Measurements from ENCODE around the gene CAMK2A. TPM values are rescaled to one million over a fixed set of nuclear protein-coding genes. Genes with fewer than 3 reads are reported as not detected.

CAMK2A gene
- total and polyA plus RNA-seq, 2 donors (not counting 1 experiment from before 2014, with no cell fraction given), result 2.1 to 3.1 TPM

- Histone ChIP-seq H3K27me3 (ENCODE audit: control insufficient read depth, insufficient read depth, low read length) (no peaks in the 10 kb centered on the region), H2AFZ (ENCODE audit: low read length) (no peak overlapping the region), H3K79me2 (ENCODE audit: control insufficient read depth, insufficient read depth, low read length) (no peaks in the 10 kb centered on the region), H3K4me2 (ENCODE audit: extremely low read depth, insufficient read depth, low read length) (no peak overlapping the region), H3K27ac (ENCODE audit: insufficient read depth, low read length) (no peak overlapping the region), H3K4me3 (replicated peaks in 1 of 4; ENCODE audit: control extremely low read depth in 1 of 4, insufficient read depth in 1 of 4, low read depth in 3 of 4, low read length in 4 of 4) (no peak overlapping the region), H3K9ac (ENCODE audit: insufficient read depth, low read length) (no peak overlapping the region), H3K9me3 (ENCODE audit: control insufficient read depth, insufficient read depth, low read depth, low read length) (no peaks in the 10 kb centered on the region), H3K4me1 (ENCODE audit: control insufficient read depth, extremely low read depth, insufficient read depth, low read length) (peaks cover 3% of the 10 kb centered on the region), H3K36me3 (ENCODE audit: control insufficient read depth, insufficient read depth, low read length) (no peaks in the 10 kb centered on the region), H4K20me1 (ENCODE audit: control insufficient read depth, extremely low read depth, insufficient read depth, low read length) (no peaks in the 10 kb centered on the region)
- TF ChIP-seq CTCF (conservative IDR thresholded peaks at IDR 0.05 in 1 of 2, IDR thresholded peaks at IDR 0.05 in 1 of 2; ENCODE audit: low read depth in 1 of 2, low read length in 2 of 2), result no peak
- no peak for TF ChIP-seq EZH2 (IDR thresholded peaks at IDR 0.05; ENCODE audit: low read length, missing control alignments)
- no peak for DNase-seq (ENCODE audit: low read depth in 2 of 2)
These were observed 70.9 kb downstream of the CAMK2A start for GRCh38 chr5:150218693-150219035.

- H4K20me1 ChIP-seq (ENCODE audit: control insufficient read depth, extremely low read depth, insufficient read depth, low read length), result no peaks in the 10 kb centered on the region
- H3K9ac ChIP-seq (ENCODE audit: insufficient read depth, low read length), result no peak overlapping the region
- no peaks in the 10 kb centered on the region for H3K9me3 ChIP-seq (ENCODE audit: control insufficient read depth, insufficient read depth, low read depth, low read length)
- H3K79me2 ChIP-seq (ENCODE audit: control insufficient read depth, insufficient read depth, low read length), result no peaks in the 10 kb centered on the region
- TF ChIP-seq EZH2 (IDR thresholded peaks at IDR 0.05; ENCODE audit: low read length, missing control alignments), result no peak
- TF ChIP-seq CTCF (conservative IDR thresholded peaks at IDR 0.05 in 1 of 2, IDR thresholded peaks at IDR 0.05 in 1 of 2; ENCODE audit: low read depth in 1 of 2, low read length in 2 of 2), result peak; percentile 74 to 76
- H3K27me3 ChIP-seq (ENCODE audit: control insufficient read depth, insufficient read depth, low read length), result no peaks in the 10 kb centered on the region
- no peak overlapping the region for H2AFZ ChIP-seq (ENCODE audit: low read length)
- peak; percentile 64 to 86 for DNase-seq (ENCODE audit: low read depth in 2 of 2)
- peaks cover 5% of the 10 kb centered on the region for H3K4me1 ChIP-seq (ENCODE audit: control insufficient read depth, extremely low read depth, insufficient read depth, low read length)
- no peak overlapping the region for H3K27ac ChIP-seq (ENCODE audit: insufficient read depth, low read length)
- H3K4me2 ChIP-seq (ENCODE audit: extremely low read depth, insufficient read depth, low read length), result no peak overlapping the region
- no peaks in the 10 kb centered on the region for H3K36me3 ChIP-seq (ENCODE audit: control insufficient read depth, insufficient read depth, low read length)
- no peak overlapping the region for H3K4me3 ChIP-seq (replicated peaks in 1 of 4; ENCODE audit: control extremely low read depth in 1 of 4, insufficient read depth in 1 of 4, low read depth in 3 of 4, low read length in 4 of 4)
These were observed 71.5 kb downstream of the CAMK2A start for GRCh38 chr5:150217873-150218692.

GRCh38 chr5:150217038-150217437, 72.5 kb downstream of the CAMK2A start:
- H3K79me2 ChIP-seq (ENCODE audit: control insufficient read depth, insufficient read depth, low read length), result no peaks in the 10 kb centered on the region
- no peak overlapping the region for H3K27ac ChIP-seq (ENCODE audit: insufficient read depth, low read length)
- no peaks in the 10 kb centered on the region for H3K9me3 ChIP-seq (ENCODE audit: control insufficient read depth, insufficient read depth, low read depth, low read length)
- H3K4me3 ChIP-seq (replicated peaks in 1 of 4; ENCODE audit: control extremely low read depth in 1 of 4, insufficient read depth in 1 of 4, low read depth in 3 of 4, low read length in 4 of 4), result no peak overlapping the region
- no peaks in the 10 kb centered on the region for H3K27me3 ChIP-seq (ENCODE audit: control insufficient read depth, insufficient read depth, low read length)
- no peak overlapping the region for H3K4me2 ChIP-seq (ENCODE audit: extremely low read depth, insufficient read depth, low read length)
- no peaks in the 10 kb centered on the region for H3K36me3 ChIP-seq (ENCODE audit: control insufficient read depth, insufficient read depth, low read length)
- H3K4me1 ChIP-seq (ENCODE audit: control insufficient read depth, extremely low read depth, insufficient read depth, low read length), result peaks cover 5% of the 10 kb centered on the region
- no peak overlapping the region for H2AFZ ChIP-seq (ENCODE audit: low read length)
- H4K20me1 ChIP-seq (ENCODE audit: control insufficient read depth, extremely low read depth, insufficient read depth, low read length), result no peaks in the 10 kb centered on the region
- TF ChIP-seq EZH2 (IDR thresholded peaks at IDR 0.05; ENCODE audit: low read length, missing control alignments), result no peak
- no peak for TF ChIP-seq CTCF (conservative IDR thresholded peaks at IDR 0.05 in 1 of 2, IDR thresholded peaks at IDR 0.05 in 1 of 2; ENCODE audit: low read depth in 1 of 2, low read length in 2 of 2)
- H3K9ac ChIP-seq (ENCODE audit: insufficient read depth, low read length), result no peak overlapping the region
- DNase-seq (ENCODE audit: low read depth in 2 of 2), result no peak

All from fibroblast of lung (primary cell).